GM12864 (cell line): ENCODE data around the gene MEX3D.

ENCODE experiments used
- DNase-seq: peaks from one replicate; pipeline ENCODE4 v3.0.0-alpha.2; 2011; ENCODE audit warnings: low read depth
- H3K4me3 ChIP-seq: 2 replicates; pipeline ENCODE4 v1.5.1; 2011; ENCODE audit warnings: mild to moderate bottlenecking, low read depth, low read length, control low read depth
- CTCF ChIP-seq: IDR thresholded peaks from 2 replicates; pipeline ENCODE4 v1.5.1; 2011; ENCODE audit warnings: low read depth, mild to moderate bottlenecking, moderate library complexity, low read length, control low read depth, inconsistent platforms; ENCODE audit errors: missing control alignments

The MEX3D gene

GRCh38 chr19:1505012-1505411, 63.1 kb downstream of the MEX3D start:
- TF ChIP-seq CTCF, result no peak

More at GRCh38 chr19:1505012-1505411, 63.1 kb downstream of the MEX3D start:
- DNase-seq, result no peak
- H3K4me3 ChIP-seq, result no peak overlapping the region
